GM19025 (cell line): ENCODE data around the gene RPRD2.
"Not testable (repeated sequence)": the region's sequence is repeated elsewhere in the genome, so short reads cannot be mapped to it uniquely, and the experiment has no call there.

Experiments used
- ATAC-seq: cut with Tn5 transposase; IDR thresholded peaks from one replicate; pipeline ENCODE4 v1.9.1; 2021; ENCODE audit warnings: mild to moderate bottlenecking, low read depth, moderate library complexity; ENCODE audit not compliant: unreplicated experiment

Gene RPRD2

GRCh38 chr1:150363426-150364230 lies at the start of gene RPRD2:
RPRD2 (plus strand) TSS chr1:150364147; CDS start chr1:150364715, 568 bp downstream.
- ATAC-seq = peak; percentile 78

DNA sequence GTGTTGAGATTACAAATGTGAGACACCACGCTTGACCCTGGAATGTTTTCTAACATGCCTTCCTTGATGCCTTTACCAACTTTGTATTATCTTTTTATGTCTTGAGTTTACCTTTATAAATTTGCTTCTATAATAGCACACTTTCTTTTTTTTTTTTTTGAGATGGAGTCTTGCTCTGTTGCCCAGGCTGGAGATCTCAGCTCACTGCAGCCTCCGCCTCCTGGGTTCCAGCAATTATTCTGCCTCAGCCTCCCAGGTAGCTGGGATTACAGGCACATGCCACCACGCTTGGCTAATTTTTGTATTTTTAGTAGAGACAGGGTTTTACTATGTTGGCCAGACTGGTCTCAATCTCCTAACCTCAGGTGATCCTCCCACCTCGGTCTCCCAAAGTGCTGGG lies 49.3 kb upstream of the RPRD2 start:
- not testable (repeated sequence) for ATAC-seq

- no peak for ATAC-seq
Observed at GRCh38 chr1:150320667-150320978, 43.3 kb upstream of the RPRD2 start.

GRCh38 chr1:150321826-150322166 lies 42.2 kb upstream of the RPRD2 start:
- ATAC-seq = no peak

- ATAC-seq = no peak
Observed at GRCh38 chr1:150322310-150322709, 41.6 kb upstream of the RPRD2 start.

- no peak for ATAC-seq
Observed at GRCh38 chr1:150332651-150333290, 31.2 kb upstream of the RPRD2 start.

DNA sequence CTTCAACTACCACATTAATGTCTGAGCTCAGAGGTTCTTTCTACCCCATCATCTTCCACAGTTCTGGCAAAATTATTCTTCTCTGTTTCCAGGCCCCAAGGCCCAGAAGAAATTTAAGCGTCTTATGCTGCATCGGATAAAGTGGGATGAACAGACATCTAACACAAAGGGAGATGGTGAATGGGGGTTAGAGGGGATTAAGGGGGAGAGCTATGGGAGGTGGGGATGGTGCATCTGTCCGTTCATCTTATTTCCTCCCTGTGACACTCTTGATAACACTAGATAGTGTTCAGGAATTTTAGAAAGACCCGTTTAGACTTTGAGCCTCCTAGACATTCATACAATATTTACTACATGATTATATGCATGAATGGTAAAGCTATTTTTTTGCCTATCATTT lies 17.6 kb upstream of the RPRD2 start:
- no peak for ATAC-seq

GRCh38 chr1:150352866-150353265 lies 11.1 kb upstream of the RPRD2 start:
- no peak for ATAC-seq

DNA sequence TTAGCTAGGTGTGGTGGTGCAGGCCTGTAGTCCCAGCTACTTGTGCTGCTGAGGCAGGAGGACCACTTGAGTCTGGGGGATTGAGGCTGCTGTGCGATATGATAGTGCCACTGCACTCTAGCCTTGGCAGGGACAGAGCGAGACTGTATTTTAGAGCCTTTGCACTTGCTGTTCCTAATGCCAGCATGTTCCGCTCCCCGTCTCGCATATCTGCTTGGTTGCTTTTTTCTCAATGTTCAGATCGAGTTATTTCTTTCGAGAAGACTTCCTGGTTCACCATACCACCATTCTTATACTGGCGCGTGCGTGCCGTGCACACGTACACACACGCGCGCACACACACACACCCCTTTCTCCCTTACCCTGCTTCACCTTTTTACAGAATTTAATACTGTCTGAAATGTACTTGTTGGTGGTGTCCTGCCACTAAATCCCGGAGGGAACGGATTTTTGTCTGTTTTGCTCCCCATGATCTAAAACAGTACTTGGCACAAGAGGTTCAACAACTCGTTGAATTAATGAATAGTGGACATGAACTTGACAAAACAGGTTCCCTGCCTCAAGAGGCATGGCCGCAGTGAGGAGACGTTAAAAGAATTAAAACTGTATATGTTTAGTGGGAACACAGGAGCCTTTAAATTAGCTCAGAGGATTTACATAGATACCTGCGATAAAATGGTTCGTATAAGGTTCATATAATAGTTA lies 1.1 kb upstream of the RPRD2 start:
- no peak for ATAC-seq

DNA sequence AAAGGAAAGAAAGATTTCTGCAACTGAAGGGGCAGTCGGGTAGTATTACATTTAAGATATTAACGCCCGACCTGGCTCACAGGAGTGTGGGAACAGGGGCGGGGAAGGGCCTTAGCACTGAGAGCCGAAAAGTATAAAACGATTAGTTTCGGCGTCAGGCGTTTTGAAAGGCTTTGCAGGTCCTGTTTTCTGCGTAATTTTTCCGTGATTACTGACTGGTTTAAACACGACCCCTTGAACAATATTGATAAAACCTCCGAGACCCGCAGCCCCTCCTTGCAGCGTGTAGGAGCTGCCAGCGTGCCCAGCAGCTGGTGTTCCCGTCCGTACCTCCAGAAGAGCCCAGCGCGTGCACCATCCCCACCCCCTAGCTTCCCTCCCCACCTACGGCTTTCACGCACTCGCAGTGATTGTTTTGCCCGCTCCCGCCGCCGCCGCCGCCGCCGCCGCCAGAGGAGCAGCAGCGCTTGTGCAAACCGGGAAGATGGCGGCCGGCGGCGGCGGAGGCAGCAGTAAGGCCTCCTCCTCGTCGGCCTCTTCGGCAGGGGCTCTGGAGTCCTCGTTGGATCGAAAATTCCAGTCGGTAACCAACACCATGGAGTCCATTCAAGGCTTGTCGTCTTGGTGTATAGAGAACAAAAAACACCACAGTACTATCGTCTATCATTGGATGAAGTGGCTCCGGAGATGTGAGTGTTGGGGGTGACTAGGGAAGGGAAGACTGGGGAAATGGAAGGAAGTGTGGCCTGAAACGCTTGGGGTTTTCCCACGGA lies 470 bp downstream of the RPRD2 start:
- ATAC-seq = no peak

DNA sequence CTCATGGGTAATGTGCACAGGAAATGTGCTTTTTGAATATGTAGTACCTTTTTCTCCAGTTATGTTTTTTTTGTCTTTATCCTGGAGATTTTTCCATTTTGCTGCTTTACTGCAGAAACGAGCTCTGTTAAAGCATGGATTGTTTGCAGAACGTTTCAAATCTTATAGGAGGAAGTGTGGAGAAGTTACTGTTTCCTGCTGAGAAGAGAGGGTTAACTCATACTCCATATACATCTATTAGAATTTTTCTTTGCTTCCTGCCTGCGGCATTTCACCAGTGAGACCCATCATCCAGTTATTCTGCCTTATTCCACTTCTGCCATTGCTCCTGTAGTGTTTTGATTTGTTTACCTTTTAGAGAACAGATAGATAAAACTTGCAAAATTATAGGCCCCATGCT lies 2.0 kb downstream of the RPRD2 start:
- no peak for ATAC-seq

DNA sequence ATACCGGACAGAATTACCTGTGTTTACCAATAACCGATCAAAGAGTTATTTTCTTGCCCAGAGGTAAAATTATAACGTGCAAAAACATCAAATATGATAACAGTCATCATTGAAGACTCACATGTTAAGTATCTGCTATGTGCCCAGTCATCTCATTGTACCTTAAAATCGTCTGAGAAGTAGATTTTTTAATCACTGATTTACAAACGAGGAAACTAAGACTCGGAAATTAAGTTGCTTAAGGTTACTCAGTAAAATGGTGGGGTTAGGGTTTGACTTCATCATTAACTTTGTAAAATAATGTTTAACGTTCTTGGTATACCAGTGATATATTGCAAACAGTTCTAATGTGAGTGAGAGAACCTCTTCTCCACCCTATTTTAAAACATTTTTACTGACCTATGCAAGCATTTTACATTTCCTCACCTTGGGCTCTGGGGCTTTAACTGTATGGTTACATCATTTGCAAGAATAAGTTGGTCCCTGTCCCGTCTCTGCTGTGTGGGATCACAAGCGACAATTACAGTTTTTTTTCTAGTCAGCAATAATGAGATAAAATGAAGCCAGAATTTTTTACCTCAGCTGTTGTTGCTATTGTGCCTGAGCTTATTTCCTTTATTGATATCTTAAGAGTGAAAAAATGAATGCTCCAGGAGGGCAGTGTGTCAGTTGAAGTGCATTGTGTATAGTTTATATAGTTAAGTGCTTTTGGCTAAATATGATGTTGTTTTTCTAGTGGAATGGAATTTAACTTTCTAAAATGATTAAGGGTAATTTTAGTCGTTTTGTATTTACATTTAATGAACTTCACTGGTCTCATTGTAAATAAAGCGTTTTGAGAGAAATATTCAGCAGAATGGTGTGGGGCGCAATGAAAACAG lies 2.7 kb downstream of the RPRD2 start:
- ATAC-seq = no peak

DNA sequence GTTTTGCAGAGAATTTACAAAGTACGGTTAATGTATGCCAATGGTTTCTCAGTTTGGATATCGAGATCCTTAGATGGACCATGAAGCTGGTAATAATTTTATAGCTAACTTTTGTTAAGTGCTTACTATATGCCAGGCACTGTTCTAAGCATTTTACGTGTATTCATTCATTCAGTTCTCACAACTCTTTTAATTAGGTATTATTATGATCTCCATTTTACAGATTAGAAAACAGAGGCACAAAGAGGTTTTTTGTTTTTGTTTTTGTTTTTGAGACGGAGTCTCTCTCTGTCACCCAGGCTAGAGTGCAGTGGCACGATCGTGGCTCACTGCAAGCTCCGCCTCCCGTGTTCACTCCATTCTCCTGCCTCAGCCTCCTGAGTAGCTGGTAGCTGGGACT lies 7.2 kb downstream of the RPRD2 start:
- no peak for ATAC-seq

DNA sequence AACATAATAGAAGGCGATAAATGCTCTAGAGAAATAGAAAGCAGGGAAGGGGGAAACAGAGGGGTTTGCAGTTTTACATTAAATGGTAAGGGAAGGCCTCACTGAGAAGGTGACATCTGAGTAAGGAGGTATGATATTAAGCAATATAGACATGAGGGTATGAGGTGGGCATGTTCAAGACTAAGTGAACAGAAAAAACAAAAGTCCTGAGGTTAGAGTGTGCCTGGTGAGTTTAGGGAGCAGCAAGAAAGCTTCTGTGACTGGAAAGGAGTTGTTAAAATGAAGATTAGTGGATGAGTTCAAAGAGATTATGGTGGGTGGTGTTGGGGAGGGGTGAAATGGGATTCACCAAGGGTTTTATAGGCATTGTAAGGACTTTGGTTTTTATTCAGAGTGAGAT lies 8.6 kb downstream of the RPRD2 start:
- ATAC-seq = no peak

DNA sequence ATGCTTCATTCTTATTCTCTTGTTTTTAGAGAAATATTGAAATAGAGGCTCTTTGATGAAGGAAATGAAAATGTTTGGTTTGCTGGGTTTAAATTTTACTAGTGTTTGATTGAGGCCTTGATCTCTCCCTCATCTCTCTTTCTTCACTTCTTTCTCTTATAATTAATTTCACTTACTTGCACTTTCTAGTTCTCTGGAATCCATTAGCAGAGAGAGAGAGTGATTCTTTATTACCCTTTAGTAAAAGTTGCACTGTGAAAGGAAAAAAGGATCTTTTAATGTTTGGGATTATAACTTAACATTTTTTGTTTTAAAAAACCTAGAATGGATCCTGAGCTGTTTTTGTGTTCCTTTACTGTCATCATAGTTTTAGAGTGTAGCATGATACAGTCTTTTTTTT lies 12.2 kb downstream of the RPRD2 start:
- no peak for ATAC-seq

GRCh38 chr1:150383631-150384324 lies 19.8 kb downstream of the RPRD2 start:
- no peak for ATAC-seq

GRCh38 chr1:150385537-150386445 lies 21.8 kb downstream of the RPRD2 start:
- no peak for ATAC-seq

DNA sequence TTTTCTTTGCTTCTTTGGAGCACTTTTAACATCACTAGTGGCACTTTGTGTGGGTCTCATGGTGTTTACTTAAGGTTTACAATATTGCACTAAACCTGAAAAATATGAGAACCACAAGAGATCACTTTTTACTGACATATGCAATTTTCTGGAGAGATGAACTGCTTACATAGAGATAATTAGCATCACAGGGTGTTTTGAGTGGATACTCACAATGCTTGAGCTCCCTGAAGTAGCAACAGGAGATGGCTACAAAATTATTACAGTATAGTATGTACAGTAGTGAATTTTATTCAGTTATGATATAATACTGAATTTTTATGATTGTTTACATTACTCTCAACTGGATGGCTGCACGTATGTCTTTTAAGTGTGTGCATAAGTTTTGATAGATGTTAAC lies 22.6 kb downstream of the RPRD2 start:
- no peak for ATAC-seq

GRCh38 chr1:150387200-150387599 lies 23.3 kb downstream of the RPRD2 start:
- no peak for ATAC-seq
